Liver (tissue), 9 donors: ENCODE measurements around the gene TUSC2. TPM values are rescaled to one million over a fixed set of nuclear protein-coding genes. Genes with fewer than 3 reads are reported as not detected.
A peak's percentile ranks its signal among the peaks of the same experiment; 100 is the strongest.

Experiments used
- DNase-seq: peaks from one replicate; pipeline ENCODE4 v3.0.0-alpha.2; 2017; ENCODE audit warnings: low spot score
- H3K27ac ChIP-seq, 2 donors: one replicate each; pipeline ENCODE4 v1.7.0; 2013; ENCODE audit warnings: inconsistent platforms in 2 of 2, low read length in 2 of 2, control low read depth in 1 of 2, low read depth in 1 of 2, mild to moderate bottlenecking in 1 of 2
- H3K27me3 ChIP-seq, 4 donors: one replicate each; pipeline versions ENCODE4 v1.6.1 to v1.7.0; 2013; ENCODE audit warnings: low read length in 3 of 4, inconsistent platforms in 1 of 4, mild to moderate bottlenecking in 1 of 4, moderate library complexity in 1 of 4; ENCODE audit not compliant: control insufficient read depth in 4 of 4, insufficient read depth in 4 of 4
- H3K36me3 ChIP-seq, 4 donors: one replicate each; pipeline versions ENCODE4 v1.6.1 to v1.7.0; 2013; ENCODE audit warnings: low read length in 3 of 4, mild to moderate bottlenecking in 3 of 4, low read depth in 1 of 4, moderate library complexity in 1 of 4; ENCODE audit not compliant: control insufficient read depth in 4 of 4, insufficient read depth in 3 of 4
- H3K4me1 ChIP-seq, 4 donors: one replicate each; pipeline versions ENCODE4 v1.6.1 to v1.7.0; 2013; ENCODE audit warnings: low read length in 3 of 4, mild to moderate bottlenecking in 3 of 4, moderate library complexity in 1 of 4; ENCODE audit not compliant: control insufficient read depth in 4 of 4, insufficient read depth in 4 of 4
- H3K4me3 ChIP-seq, 3 donors: one replicate each; pipeline versions ENCODE4 v1.6.1 to v1.7.0; 2013; ENCODE audit warnings: low read length in 3 of 3, control low read depth in 1 of 3, low read depth in 1 of 3, mild to moderate bottlenecking in 1 of 3
- H3K9ac ChIP-seq, 2 donors: one replicate each; pipeline ENCODE4 v1.7.0; 2013; ENCODE audit warnings: low read length in 2 of 2, mild to moderate bottlenecking in 2 of 2, moderate library complexity in 2 of 2, control low read depth in 1 of 2, low read depth in 1 of 2
- H3K9me3 ChIP-seq, 4 donors: one replicate each; pipeline versions ENCODE4 v1.6.1 to v1.7.0; 2013; ENCODE audit warnings: low read length in 3 of 4; ENCODE audit not compliant: control insufficient read depth in 4 of 4
- EGR1 ChIP-seq, 2 donors: IDR thresholded peaks; 2 replicates each; pipeline ENCODE4 v1.6.1; 2016 to 2018; ENCODE audit warnings: antibody characterized with exemption in 2 of 2, low read depth in 2 of 2
- FOXA1 ChIP-seq: IDR thresholded peaks from 2 replicates; pipeline ENCODE4 v1.6.1; 2016; ENCODE audit warnings: antibody characterized with exemption
- FOXA2 ChIP-seq: IDR thresholded peaks from 2 replicates; pipeline ENCODE4 v1.6.1; 2016; ENCODE audit warnings: antibody characterized with exemption
- GABPA ChIP-seq, 2 donors: IDR thresholded peaks in 1 of 2; conservative IDR thresholded peaks in 1 of 2; 2 replicates each; pipeline ENCODE4 v1.6.1; 2016; ENCODE audit warnings: antibody characterized with exemption in 2 of 2, mild to moderate bottlenecking in 1 of 2, moderate library complexity in 1 of 2
- HNF4A ChIP-seq, 2 donors: conservative IDR thresholded peaks; 2 replicates each; pipeline ENCODE4 v1.6.1; 2016; ENCODE audit warnings: antibody characterized with exemption in 2 of 2, mild to moderate bottlenecking in 2 of 2
- HNF4G ChIP-seq: IDR thresholded peaks from 2 replicates; pipeline ENCODE4 v1.6.1; 2016; ENCODE audit warnings: antibody characterized with exemption
- JUND ChIP-seq, 2 donors: IDR thresholded peaks; 2 replicates each; pipeline ENCODE4 v1.6.1; 2016; ENCODE audit warnings: antibody characterized with exemption in 2 of 2
- NR2F2 ChIP-seq: IDR thresholded peaks from 2 replicates; pipeline ENCODE4 v1.6.1; 2016; ENCODE audit warnings: antibody characterized with exemption
- RAD21 ChIP-seq, 2 donors: IDR thresholded peaks; 2 replicates each; pipeline ENCODE4 v1.6.1; 2016; ENCODE audit warnings: antibody characterized with exemption in 2 of 2, mild to moderate bottlenecking in 2 of 2
- REST ChIP-seq: IDR thresholded peaks from 2 replicates; pipeline ENCODE4 v1.6.1; 2016; ENCODE audit warnings: antibody characterized with exemption, mild to moderate bottlenecking
- RXRA ChIP-seq, 2 donors: IDR thresholded peaks; 2 replicates each; pipeline ENCODE4 v1.6.1; 2017 to 2018; ENCODE audit warnings: antibody characterized with exemption in 2 of 2, mild to moderate bottlenecking in 1 of 2
- SP1 ChIP-seq: IDR thresholded peaks from 2 replicates; pipeline ENCODE4 v1.6.1; 2018; ENCODE audit warnings: antibody characterized with exemption, mild to moderate bottlenecking
- TAF1 ChIP-seq: conservative IDR thresholded peaks from 2 replicates; pipeline ENCODE4 v1.6.1; 2016; ENCODE audit warnings: antibody characterized with exemption, mild to moderate bottlenecking
- YY1 ChIP-seq: IDR thresholded peaks from 2 replicates; pipeline ENCODE4 v1.6.1; 2016; ENCODE audit warnings: antibody characterized with exemption, mild to moderate bottlenecking
- ZBTB33 ChIP-seq: IDR thresholded peaks from 2 replicates; pipeline ENCODE4 v1.6.1; 2016; ENCODE audit warnings: antibody characterized with exemption
- WGBS: extraction: QIAGEN DNeasy Blood & Tissue Kit; methylation state at CpG from one replicate; pipeline ENCODE4 v1.1.7; 2013; 5-methylcytosine and 5-hydroxymethylcytosine counted together
- polyA plus RNA-seq, 2 donors: library from polyadenylated mRNA; stranded (reverse) in 1 of 2; unstranded in 1 of 2; fragments of 200-250 nt in 1 of 2; fragments of >200 nt in 1 of 2; fragmentation: Nextera tagmentation in 1 of 2; extraction: Ambion mirVana in 1 of 2; gene quantifications; one replicate each; pipeline versions ENCODE4 v1.2.1 to v1.2.3, GENCODE V29; 2013 to 2015
- total RNA-seq, 2 donors: library from RNA; depleted of rRNA; stranded (reverse); fragments of >200 nt; gene quantifications; one replicate each; pipeline ENCODE4 v1.2.3, GENCODE V29; 2014
- TF ChIP-seq, protein P1 (sequence below): IDR thresholded peaks from 2 replicates; pipeline ENCODE4 v1.6.1; 2016; ENCODE audit warnings: antibody characterized with exemption
- TF ChIP-seq, protein P2 (sequence below): IDR thresholded peaks from 2 replicates; pipeline ENCODE4 v1.6.1; 2016; ENCODE audit warnings: antibody characterized with exemption
- donor health status: healthy.
- donor health status: healthy.
- donor health status: healthy.
- donor health status: healthy.
- donor health status: healthy.

The TUSC2 gene
- total and polyA plus RNA-seq, 4 donors = 12.7 to 37.7 (median 21.7) TPM

DNA sequence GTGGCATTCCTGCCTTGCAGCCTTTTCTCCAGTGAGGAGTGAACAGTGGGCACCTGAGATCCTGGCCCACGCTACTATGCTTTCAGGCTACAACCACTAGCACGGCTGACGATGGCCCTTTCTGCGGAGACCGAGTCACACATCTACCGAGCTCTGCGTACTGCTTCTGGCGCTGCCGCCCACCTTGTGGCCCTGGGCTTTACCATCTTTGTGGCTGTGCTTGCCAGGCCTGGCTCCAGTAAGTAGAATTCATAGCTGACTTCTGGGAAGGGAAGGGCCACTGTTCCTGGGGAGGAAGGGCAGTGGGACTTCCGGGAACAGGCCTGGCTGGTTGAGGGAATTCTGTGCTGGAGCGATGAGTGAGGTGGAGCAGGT, 23.3 kb upstream of the TUSC2 start:
- Histone ChIP-seq H3K4me1 (peaks cover 16 to 69% (median 49%) of the 10 kb centered on the region in 4 donors), H3K9ac (peak overlapping the region in 1 of 2 donors; percentile 34), H3K36me3 (peaks cover 11 to 31% (median 15%) of the 10 kb centered on the region in 4 donors), H3K9me3 (no peaks in the 10 kb centered on the region), H3K27me3 (no peaks in the 10 kb centered on the region), H3K27ac (peak overlapping the region; percentile 97 to 98), H3K4me3 (peak overlapping the region; percentile 67 to 90 (median 79))
- 47% methylated on average over 11 of the region's 11 CpGs for WGBS
- DNase-seq = no peak
- no peak for TF ChIP-seq RAD21 (IDR thresholded peaks at IDR 0.05)
- no peak for TF ChIP-seq GABPA (IDR thresholded peaks at IDR 0.05 in 1 of 2, conservative IDR thresholded peaks at IDR 0.05 in 1 of 2)
- TF ChIP-seq, protein P1, sequence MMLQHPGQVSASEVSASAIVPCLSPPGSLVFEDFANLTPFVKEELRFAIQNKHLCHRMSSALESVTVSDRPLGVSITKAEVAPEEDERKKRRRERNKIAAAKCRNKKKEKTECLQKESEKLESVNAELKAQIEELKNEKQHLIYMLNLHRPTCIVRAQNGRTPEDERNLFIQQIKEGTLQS = no peak
- TF ChIP-seq SP1 = no peak
- TF ChIP-seq RXRA (IDR thresholded peaks at IDR 0.05) = no peak
- TF ChIP-seq YY1 = no peak
- TF ChIP-seq FOXA2 = no peak
- no peak for TF ChIP-seq JUND (IDR thresholded peaks at IDR 0.05)

DNA sequence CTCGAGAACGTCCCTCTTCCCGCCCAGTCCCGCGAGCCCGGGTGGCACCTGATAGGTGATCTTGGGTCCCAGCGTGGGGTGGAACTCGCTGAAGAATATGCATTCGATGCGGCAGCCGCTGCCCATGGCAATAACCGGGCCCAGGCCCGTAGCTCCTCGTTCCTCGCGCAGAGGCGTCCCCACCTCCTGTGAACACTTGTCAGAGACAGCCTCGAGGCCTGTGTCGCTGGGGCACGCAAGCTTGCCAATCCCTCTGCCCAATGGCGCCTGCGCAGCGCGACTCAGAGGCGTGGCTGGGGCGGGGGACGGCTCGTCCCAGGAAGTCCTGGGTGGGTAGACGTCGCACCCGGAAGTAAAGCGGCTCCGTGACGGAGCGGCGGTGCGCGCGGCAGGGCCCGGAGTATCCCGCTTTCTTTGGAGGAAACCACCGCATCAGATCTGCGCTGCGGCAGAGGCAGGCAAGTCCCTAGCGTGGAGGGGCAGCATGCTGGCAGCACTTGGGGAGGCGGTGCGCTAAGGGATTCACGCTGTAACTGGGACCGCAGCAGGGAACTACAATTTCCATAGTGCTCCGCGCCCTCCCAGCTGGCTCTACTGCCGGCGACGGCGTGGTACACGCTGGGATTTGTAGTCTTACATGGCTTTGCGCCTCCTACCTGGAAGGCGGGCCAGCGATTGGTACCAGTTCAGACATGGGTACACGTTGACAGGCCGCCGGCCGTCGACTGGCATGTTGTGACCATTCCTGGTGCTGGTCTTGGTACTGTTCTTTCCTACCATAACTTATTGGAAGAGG, 22.7 kb upstream of the TUSC2 start, which contains the start of the genes CYB561D2 and NPRL2:
TSS of gene CYB561D2 (plus strand) at position 336 of the 796 bp plus-strand sequence. CDS start 572 bp downstream, outside the sequence.
TSS of gene NPRL2 (minus strand) at position 249 of the 796 bp plus-strand sequence. CDS start at position 126, 123 bp downstream.
- peak within 1 kb of the TSS; percentile 86 to 90 for H3K9ac ChIP-seq
- H3K36me3 ChIP-seq = peaks cover 11 to 27% (median 15%) of the 10 kb centered on the region in 4 donors
- H3K27ac ChIP-seq = peak within 1 kb of the TSS; percentile 97 to 98
- H3K4me3 ChIP-seq = peak within 1 kb of the TSS; percentile 67 to 90 (median 79)
- no peaks in the 10 kb centered on the region for H3K27me3 ChIP-seq
- TF ChIP-seq RXRA (IDR thresholded peaks at IDR 0.05) (no peak), SP1 (peak; percentile 33), YY1 (peak; percentile 83), HNF4A (conservative IDR thresholded peaks at IDR 0.05) (no peak), FOXA1 (no peak), JUND (IDR thresholded peaks at IDR 0.05) (no peak), ZBTB33 (peak; percentile 14), REST (peak; percentile 42), HNF4G (no peak), NR2F2 (no peak), EGR1 (IDR thresholded peaks at IDR 0.05; ENCODE audit: low read depth in 2 of 2) (peak in 1 of 2 donors; percentile 74), FOXA2 (peak; percentile 4), GABPA (IDR thresholded peaks at IDR 0.05 in 1 of 2, conservative IDR thresholded peaks at IDR 0.05 in 1 of 2) (peak in 1 of 2 donors; percentile 93), TAF1 (peak; percentile 50)
- TF ChIP-seq, protein P2, sequence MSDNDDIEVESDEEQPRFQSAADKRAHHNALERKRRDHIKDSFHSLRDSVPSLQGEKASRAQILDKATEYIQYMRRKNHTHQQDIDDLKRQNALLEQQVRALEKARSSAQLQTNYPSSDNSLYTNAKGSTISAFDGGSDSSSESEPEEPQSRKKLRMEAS = peak; percentile 83
- peaks cover 11 to 66% (median 45%) of the 10 kb centered on the region in 4 donors for H3K4me1 ChIP-seq
- DNase-seq = peak; percentile 96
- H3K9me3 ChIP-seq = no peaks in the 10 kb centered on the region
- under 1% methylated on average over 64 of the region's 64 CpGs for WGBS
